DMS 273 (cell line): ENCODE measurements around the gene KDELR3.
"Not testable (repeated sequence)": the region's sequence is repeated elsewhere in the genome, so short reads cannot be mapped to it uniquely, and the experiment has no call there.

Source experiments
- DNase-seq: peaks from one replicate; lab custom pipeline; 2025; ENCODE audit not compliant: unreplicated experiment; lab: John Stamatoyannopoulos, UW

KDELR3 gene

DNA sequence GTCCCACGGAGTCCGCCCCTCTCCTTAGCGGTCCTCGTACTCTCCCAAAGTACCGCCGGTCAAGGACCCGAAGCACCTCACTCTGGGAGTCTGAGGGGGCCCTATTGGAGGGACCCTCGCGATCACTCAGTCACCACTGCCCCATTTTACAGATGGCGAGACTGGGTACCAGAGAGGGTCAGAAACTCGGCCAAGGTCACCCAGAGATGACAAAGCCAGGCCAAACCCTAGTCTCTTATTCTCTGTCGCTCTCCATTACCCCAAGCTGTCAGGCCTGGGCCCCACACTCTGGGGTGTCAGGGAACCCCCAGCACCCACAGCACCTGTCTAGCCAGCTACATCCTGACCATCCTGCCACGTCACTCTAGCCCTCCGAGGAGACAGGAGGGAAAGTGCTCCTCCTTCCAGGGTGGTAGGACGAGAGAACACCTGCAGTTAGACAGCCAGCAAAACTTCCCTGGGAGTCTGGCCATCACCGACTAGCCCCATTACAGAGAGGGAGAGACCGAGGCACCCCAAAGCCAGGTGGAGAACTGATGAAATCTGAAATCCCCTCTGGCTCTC, 11.5 kb upstream of the KDELR3 start:
- no peak for DNase-seq

GRCh38 chr22:38456841-38457699, 10.8 kb upstream of the KDELR3 start:
- no peak for DNase-seq

- no peak for DNase-seq
These were observed 7.5 kb upstream of the KDELR3 start for GRCh38 chr22:38460426-38460840.

- DNase-seq: no peak
These were observed 6.9 kb upstream of the KDELR3 start for GRCh38 chr22:38461057-38461413.

DNA sequence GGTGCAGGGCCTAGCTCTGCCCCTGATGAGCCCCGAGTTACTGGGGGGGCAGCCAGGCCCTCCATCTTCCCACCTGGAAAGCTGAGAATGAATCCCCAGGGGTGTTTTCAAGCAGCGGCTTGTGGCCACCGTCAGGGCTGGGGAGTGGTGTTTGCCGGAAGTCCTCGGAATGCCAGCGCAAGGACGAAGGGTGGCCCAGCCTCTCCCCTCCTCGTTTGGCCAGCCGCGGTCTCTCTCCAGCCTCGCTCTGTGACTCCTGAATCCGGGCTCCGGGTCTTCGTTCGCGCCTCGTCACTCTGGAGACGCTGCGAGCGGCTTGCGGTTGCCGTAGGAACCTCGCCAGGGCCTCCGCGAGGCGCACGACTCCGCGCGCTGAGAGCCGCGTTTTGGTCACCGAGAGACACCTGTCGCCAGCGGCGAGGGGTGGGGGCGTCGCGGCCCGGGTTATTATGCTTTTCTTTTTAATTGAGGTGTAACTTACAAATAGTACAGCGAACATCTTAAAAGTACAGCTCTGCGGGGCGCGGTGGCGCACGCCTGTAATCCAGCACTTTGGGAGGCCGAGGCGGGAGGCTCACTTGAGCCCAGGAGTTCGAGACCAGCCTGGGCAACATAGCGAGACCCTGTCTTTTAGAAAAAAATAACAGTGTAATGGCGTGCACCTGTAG, 6.3 kb upstream of the KDELR3 start:
- DNase-seq: peak; percentile 95

- no peak for DNase-seq
These were observed 4.7 kb upstream of the KDELR3 start for GRCh38 chr22:38462960-38463784.

- DNase-seq: no peak
These were observed 2.8 kb upstream of the KDELR3 start for GRCh38 chr22:38464992-38465672.

DNA sequence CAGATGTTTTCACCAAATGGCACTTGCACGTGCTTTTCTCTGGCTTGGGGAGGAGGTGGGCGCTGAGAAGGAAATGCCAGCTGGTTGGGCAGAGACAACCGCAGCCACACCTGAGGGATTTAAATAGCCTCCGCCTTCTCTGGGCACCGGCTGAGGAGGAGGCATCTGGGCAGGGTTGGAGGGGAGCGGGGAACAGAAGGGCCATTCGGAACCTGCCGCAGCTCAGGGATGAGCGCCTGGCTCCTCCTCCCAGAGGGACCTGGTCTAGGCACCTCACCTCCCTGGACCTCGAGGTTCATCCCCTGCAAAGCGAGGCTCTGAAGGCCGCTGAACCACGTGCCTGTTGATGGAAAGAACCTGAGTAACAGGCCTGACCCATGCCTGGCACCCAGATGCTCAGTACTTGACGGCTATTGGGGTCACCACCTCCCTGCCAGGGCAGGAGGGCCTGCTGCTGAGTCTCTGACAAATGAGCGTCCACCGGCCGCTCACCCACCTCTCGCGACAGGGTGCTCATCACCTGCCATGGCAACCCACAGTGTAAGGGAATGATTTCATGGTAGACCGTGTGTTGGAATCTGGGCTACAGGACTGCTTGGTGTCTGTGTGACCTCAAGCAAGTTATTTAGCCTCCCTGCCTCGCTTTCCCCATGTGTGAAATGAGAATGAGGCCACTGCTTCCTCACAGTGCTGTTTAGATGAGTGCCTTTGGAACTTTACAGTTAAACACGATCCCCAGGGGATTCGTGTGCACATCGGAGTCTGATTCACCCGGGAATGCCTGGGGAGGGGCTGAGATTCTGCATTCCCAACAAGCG, 2.0 kb upstream of the KDELR3 start:
- peak; percentile 89 for DNase-seq

- no peak for DNase-seq
These were observed 425 bp upstream of the KDELR3 start for GRCh38 chr22:38467438-38467903.

GRCh38 chr22:38468443-38469305, 778 bp downstream of the KDELR3 start:
- DNase-seq: no peak

DNA sequence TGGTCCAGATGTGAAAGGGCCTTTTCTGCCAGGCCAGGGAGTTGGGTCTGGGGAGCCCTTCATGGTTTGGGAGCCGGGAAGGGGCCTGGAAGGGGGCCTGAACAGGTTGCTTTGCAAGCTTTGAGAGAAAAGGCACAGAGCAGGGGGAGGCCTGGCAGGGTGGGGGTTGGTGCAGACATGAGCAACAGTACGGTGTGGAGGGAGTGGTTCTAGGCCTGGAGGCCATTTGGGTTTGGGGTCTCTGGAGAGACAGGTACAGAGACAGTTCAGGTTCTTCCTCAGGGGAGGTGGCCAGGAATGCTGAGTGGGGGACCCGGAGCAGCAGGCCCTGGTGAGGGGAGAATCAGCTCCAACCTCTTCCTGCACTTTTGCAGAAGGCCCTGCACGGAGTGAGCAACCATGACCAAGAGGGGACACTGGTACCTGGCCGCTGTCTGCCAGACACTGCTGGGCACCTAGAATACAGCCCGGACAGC, 1.4 kb downstream of the KDELR3 start:
- DNase-seq: no peak

GRCh38 chr22:38470179-38470578, 2.3 kb downstream of the KDELR3 start:
- not testable (repeated sequence) for DNase-seq

DNA sequence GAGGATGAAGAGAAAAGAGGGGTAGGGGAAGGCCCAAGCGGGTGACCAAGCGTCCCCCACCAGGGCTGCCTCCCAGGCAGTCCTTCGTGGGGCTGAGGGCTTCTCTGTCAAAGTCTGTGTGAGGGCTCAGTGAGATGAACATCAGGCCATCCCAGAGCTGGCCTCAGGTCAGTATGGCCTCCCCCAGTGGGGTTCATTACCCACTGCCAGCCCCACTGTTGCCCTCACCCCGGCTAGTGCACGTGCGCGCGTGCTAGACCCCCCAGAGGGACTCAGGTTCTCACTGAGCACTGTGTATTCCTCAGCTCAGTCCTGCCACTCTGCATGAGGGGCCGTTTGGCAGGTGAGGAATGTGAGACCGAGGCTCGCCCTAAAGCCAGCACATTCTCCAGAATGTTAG, 3.3 kb downstream of the KDELR3 start:
- no peak for DNase-seq

GRCh38 chr22:38474003-38474607, 6.2 kb downstream of the KDELR3 start:
- DNase-seq: no peak

DNA sequence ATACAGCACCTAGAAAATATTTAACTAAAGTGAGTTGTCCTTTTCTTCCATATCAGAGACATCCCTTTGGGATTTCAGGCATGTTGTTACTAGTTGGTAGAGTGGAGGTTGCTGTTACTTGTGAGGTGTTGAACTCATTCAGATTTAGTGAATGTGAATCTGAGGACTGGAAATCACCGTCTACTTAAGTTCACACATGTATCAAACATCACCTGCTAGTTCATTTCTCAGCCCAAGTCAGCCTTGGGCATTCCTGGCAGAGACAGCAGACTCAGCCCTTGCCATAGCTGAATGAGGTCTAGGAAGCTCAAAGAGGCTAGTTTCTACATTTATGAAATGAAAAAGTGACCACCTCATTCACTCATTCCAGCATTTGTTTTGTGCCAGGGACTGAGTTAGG, 9.7 kb downstream of the KDELR3 start:
- DNase-seq: no peak

DNA sequence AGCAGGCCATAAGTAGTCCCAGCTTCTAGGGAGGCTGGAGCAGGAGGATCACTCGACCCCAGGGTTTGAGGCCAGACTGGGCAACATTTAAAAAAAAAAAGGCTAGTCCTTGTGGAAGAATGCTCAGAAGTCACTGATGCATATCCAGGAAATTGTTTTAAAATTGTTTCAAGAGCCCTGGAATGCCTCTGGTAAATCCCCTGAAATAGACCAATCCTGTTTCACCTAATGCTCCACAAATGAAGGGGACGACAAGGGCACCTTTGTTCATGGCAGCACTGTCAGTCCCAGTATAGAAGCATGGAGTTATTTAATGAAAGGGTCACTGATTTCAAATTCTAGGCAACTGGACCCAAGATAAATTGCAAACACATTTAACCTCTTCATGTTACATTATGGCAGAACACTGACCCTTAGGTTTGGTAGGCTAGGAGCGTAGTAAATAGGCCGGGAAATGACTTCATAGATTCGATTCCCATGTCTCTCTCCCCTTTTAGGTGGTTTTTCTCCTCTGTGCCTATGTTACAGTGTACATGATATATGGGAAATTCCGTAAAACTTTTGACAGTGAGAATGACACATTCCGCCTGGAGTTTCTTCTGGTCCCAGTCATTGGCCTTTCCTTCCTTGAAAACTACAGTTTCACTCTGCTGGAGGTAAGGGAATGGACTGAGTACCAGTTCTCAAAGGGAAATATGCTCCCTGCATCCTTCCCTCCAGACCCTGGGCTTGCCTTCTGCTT, 11.4 kb downstream of the KDELR3 start:
- DNase-seq: no peak

GRCh38 chr22:38481162-38481870, 13.4 kb downstream of the KDELR3 start:
- no peak for DNase-seq
